SU-DHL-6 (cell line): ENCODE data around the gene MLKL.

Experiments used
- H2AFZ ChIP-seq: fragments of 200-600 bp; sonication (generic); 2 replicates; pipeline ENCODE4 v1.6.1; 2014; ENCODE audit warnings: low read depth, mild to moderate bottlenecking, moderate library complexity, mixed read lengths, antibody characterized with exemption, low read length; ENCODE audit not compliant: severe bottlenecking
- H3F3A ChIP-seq: fragments of 200-600 bp; shearing (Covaris generic); 2 replicates; pipeline ENCODE4 v1.6.0; 2016; ENCODE audit warnings: antibody characterized with exemption, mild to moderate bottlenecking; ENCODE audit not compliant: insufficient read depth
- H3K27ac ChIP-seq: fragments of 200-600 bp; sonication (generic); 2 replicates; pipeline ENCODE4 v1.5.1; 2016; ENCODE audit warnings: low read depth, mild to moderate bottlenecking, low read length, moderate library complexity, mixed read lengths
- H3K27me3 ChIP-seq: fragments of 200-600 bp; sonication (generic), shearing (Covaris generic); 2 replicates; pipeline ENCODE4 v1.6.0; 2014; ENCODE audit warnings: mild to moderate bottlenecking, low read length
- H3K36me3 ChIP-seq: fragments of 200-600 bp; sonication (generic); 2 replicates; pipeline ENCODE4 v1.6.1; 2014; ENCODE audit warnings: mild to moderate bottlenecking, low read length, mixed read lengths
- H3K4me2 ChIP-seq: fragments of 300-600, 200-600 bp; shearing (Covaris generic), sonication (generic); 2 replicates; pipeline ENCODE4 v1.6.0; 2014; ENCODE audit warnings: low read length, low read depth, mild to moderate bottlenecking; ENCODE audit not compliant: poor library complexity, severe bottlenecking
- H3K4me3 ChIP-seq: fragments of 200-600 bp; sonication (generic); 2 replicates; pipeline ENCODE4 v1.5.1; 2014; ENCODE audit warnings: antibody characterized with exemption, low read length, mild to moderate bottlenecking, mixed read lengths; ENCODE audit not compliant: insufficient read depth, poor library complexity, severe bottlenecking
- H3K79me2 ChIP-seq: fragments of 200-600 bp; sonication (generic); 2 replicates; pipeline ENCODE4 v1.6.1; 2014; ENCODE audit warnings: mild to moderate bottlenecking, low read length, moderate library complexity; ENCODE audit not compliant: insufficient read depth
- H3K9ac ChIP-seq: fragments of 200-600 bp; sonication (generic); 2 replicates; pipeline ENCODE4 v1.7.0; 2014; ENCODE audit warnings: mild to moderate bottlenecking, low read length
- H3K9me2 ChIP-seq: fragments of 200-600 bp; sonication (generic); replicated peaks from 2 replicates; pipeline ENCODE4 v1.6.1; 2014; ENCODE audit warnings: low read length; ENCODE audit not compliant: insufficient read depth
- H3K9me3 ChIP-seq: fragments of 200-600 bp; sonication (generic); 2 replicates; pipeline ENCODE4 v1.6.1; 2014; ENCODE audit warnings: low read length, mixed read lengths; ENCODE audit not compliant: insufficient read depth
- H4K20me1 ChIP-seq: fragments of 200-600 bp; sonication (generic); 2 replicates; pipeline ENCODE4 v1.6.1; 2014; ENCODE audit warnings: low read depth, mild to moderate bottlenecking, antibody characterized with exemption, low read length, moderate library complexity, mixed read lengths
- CTCF ChIP-seq: fragments of 200-600 bp; sonication (generic); IDR thresholded peaks from one replicate; pipeline ENCODE4 v1.5.1; 2017; ENCODE audit warnings: antibody characterized with exemption, mild to moderate bottlenecking, low read length, moderate library complexity; ENCODE audit not compliant: insufficient read depth, poor library complexity, severe bottlenecking
- EZH2phosphoT487 ChIP-seq: fragments of 200-600 bp; sonication (generic), shearing (Covaris generic); conservative IDR thresholded peaks from 2 replicates; pipeline ENCODE4 v1.6.1; 2018; ENCODE audit warnings: mild to moderate bottlenecking, antibody characterized with exemption, low read length, moderate library complexity, mixed read lengths

MLKL gene

GRCh38 chr16:74713325-74713724 is 12.7 kb upstream of the MLKL start:
- no peaks in the 10 kb centered on the region for H3F3A ChIP-seq
- no peaks in the 10 kb centered on the region for H3K36me3 ChIP-seq
- no peak for TF ChIP-seq EZH2phosphoT487
- no peak for TF ChIP-seq CTCF
- H4K20me1 ChIP-seq: no peaks in the 10 kb centered on the region
- H3K4me3 ChIP-seq: no peak overlapping the region
- no peak overlapping the region for H3K4me2 ChIP-seq
- no peak overlapping the region for H3K9ac ChIP-seq
- H3K9me3 ChIP-seq: no peaks in the 10 kb centered on the region
- no peaks in the 10 kb centered on the region for H3K27me3 ChIP-seq
- no peaks in the 10 kb centered on the region for H3K79me2 ChIP-seq
- H3K27ac ChIP-seq: no peak overlapping the region
- H3K9me2 ChIP-seq: no peaks in the 10 kb centered on the region
- no peak overlapping the region for H2AFZ ChIP-seq

- no peaks in the 10 kb centered on the region for H3K79me2 ChIP-seq
- TF ChIP-seq CTCF: no peak
- no peak for TF ChIP-seq EZH2phosphoT487
- H3K9ac ChIP-seq: no peak overlapping the region
- no peaks in the 10 kb centered on the region for H3K9me3 ChIP-seq
- H3K27me3 ChIP-seq: no peaks in the 10 kb centered on the region
- no peaks in the 10 kb centered on the region for H4K20me1 ChIP-seq
- no peaks in the 10 kb centered on the region for H3K9me2 ChIP-seq
- H3K4me2 ChIP-seq: no peak overlapping the region
- no peaks in the 10 kb centered on the region for H3K36me3 ChIP-seq
- H2AFZ ChIP-seq: no peak overlapping the region
- H3K4me3 ChIP-seq: no peak overlapping the region
- no peak overlapping the region for H3K27ac ChIP-seq
- H3F3A ChIP-seq: no peaks in the 10 kb centered on the region
Measured at GRCh38 chr16:74711938-74712337, 11.3 kb upstream of the MLKL start.

- Histone ChIP-seq H3K27ac (no peak overlapping the region), H3K79me2 (no peaks in the 10 kb centered on the region), H3K4me2 (no peak overlapping the region), H4K20me1 (no peaks in the 10 kb centered on the region), H2AFZ (no peak overlapping the region), H3K9me3 (no peaks in the 10 kb centered on the region), H3K36me3 (no peaks in the 10 kb centered on the region), H3K4me3 (no peak overlapping the region), H3K27me3 (no peaks in the 10 kb centered on the region), H3F3A (no peaks in the 10 kb centered on the region), H3K9me2 (no peaks in the 10 kb centered on the region), H3K9ac (no peak overlapping the region)
- TF ChIP-seq CTCF (no peak), EZH2phosphoT487 (no peak)
Measured at GRCh38 chr16:74710401-74710800, 9.7 kb upstream of the MLKL start.

GRCh38 chr16:74709441-74709877 is 8.8 kb upstream of the MLKL start:
- Histone ChIP-seq H3K4me2 (no peak overlapping the region), H2AFZ (no peak overlapping the region), H4K20me1 (no peaks in the 10 kb centered on the region), H3K4me3 (no peak overlapping the region), H3K27me3 (no peaks in the 10 kb centered on the region), H3K9me3 (no peaks in the 10 kb centered on the region), H3K27ac (no peak overlapping the region), H3K9me2 (no peaks in the 10 kb centered on the region), H3K36me3 (no peaks in the 10 kb centered on the region), H3F3A (no peaks in the 10 kb centered on the region), H3K79me2 (no peaks in the 10 kb centered on the region), H3K9ac (no peak overlapping the region)
- peak; percentile 90 for TF ChIP-seq CTCF
- no peak for TF ChIP-seq EZH2phosphoT487
